ENCODE results near the gene ALX4. TPM values are rescaled to one million over a fixed set of nuclear protein-coding genes. Genes with fewer than 3 reads are reported as not detected.

Gene ALX4
- total and polyA plus RNA-seq, 9 of the 15 experiments (the other 6 are each of a cell fraction or from before 2014, with no cell fraction given): 0.07 to 1.2 (median 0.33) TPM

- no peak overlapping the region for H3K4me2 ChIP-seq (ENCODE audit: insufficient read depth, low read length)
- H3K36me3 ChIP-seq (ENCODE audit: control insufficient read depth, insufficient read depth, low read length): no peaks in the 10 kb centered on the region
- no TSS peak for BruUV-seq (replicated peaks)
- H4K20me1 ChIP-seq (replicated peaks; ENCODE audit: control insufficient read depth, insufficient read depth, low read length): no peaks in the 10 kb centered on the region
- DNase-seq (ENCODE audit: extremely low read depth in 1 of 4, low spot score in 3 of 4) (no peak), FAIRE-seq (no peak), ATAC-seq (no peak)
- H3K4me3 ChIP-seq: no peak overlapping the region
- H2AFZ ChIP-seq (ENCODE audit: low read depth, low read length): no peak overlapping the region
- no peaks in the 10 kb centered on the region for H3K79me2 ChIP-seq (ENCODE audit: control insufficient read depth, insufficient read depth, low read length)
- peaks cover 11 to 43% of the 10 kb centered on the region in 2 experiments; a peak in 4 of 5 replicates for H3K27me3 ChIP-seq (ENCODE audit: control insufficient read depth in 2 of 2, insufficient read depth in 2 of 2, low read length in 2 of 2)
- H3K27ac ChIP-seq (ENCODE audit: extremely low read depth, low read depth, low read length): no peak overlapping the region
- no peak for TF ChIP-seq FOS (IDR thresholded peaks at IDR 0.05; ENCODE audit: extremely low read depth, insufficient read length)
- ChIA-PET POLR2A (interaction anchor here (0.7 to 1.3 kb wide), 3 partner anchors 11 to 106 kb away, joined by 3 to 4 read pairs (median 3); no protein-coding TSS in a partner anchor), CTCF (ENCODE audit: low intra/inter-chr PET ratio) (interaction anchor here (0.6 kb wide), 1 partner anchor 30 kb away, joined by 3 read pairs; no protein-coding TSS in a partner anchor)
- H3K4me1 ChIP-seq (replicated peaks in 1 of 2; ENCODE audit: control insufficient read depth in 2 of 2, insufficient read depth in 2 of 2, low read length in 2 of 2): peaks cover 21 to 26% of the 10 kb centered on the region in 2 experiments
- 22% methylated on average over 4 of the region's 4 CpGs for WGBS (ENCODE audit: insufficient coverage, low coverage, missing lambda C conversion rate)
- in situ Hi-C loops (cut with MboI): no loop called here
- H3K9me3 ChIP-seq (replicated peaks; ENCODE audit: control insufficient read depth, insufficient read depth, low read depth, low read length): no peaks in the 10 kb centered on the region
- H3K9me1 ChIP-seq (ENCODE audit: control insufficient read depth, insufficient read depth, low read length): no peaks in the 10 kb centered on the region
- intact Hi-C loops (cut with micrococcal nuclease): no loop called here
- H3K9ac ChIP-seq (ENCODE audit: insufficient read depth in 1 of 2, low read depth in 2 of 2, low read length in 2 of 2): no peak overlapping the region
These were observed 11.1 kb upstream of the ALX4 start for GRCh38 chr11:44321059-44321458.

- H3K9ac ChIP-seq (ENCODE audit: insufficient read depth in 1 of 2, low read depth in 2 of 2, low read length in 2 of 2): peak overlapping the region; percentile 9 to 87; a peak in 3 of 4 replicates
- in situ Hi-C loops (cut with MboI): no loop called here
- H2AFZ ChIP-seq (ENCODE audit: low read depth, low read length): peak overlapping the region; percentile 82
- H3K9me3 ChIP-seq (replicated peaks; ENCODE audit: control insufficient read depth, insufficient read depth, low read depth, low read length): no peaks in the 10 kb centered on the region
- ATAC-seq (no peak), FAIRE-seq (peak; percentile 48), DNase-seq (ENCODE audit: extremely low read depth in 1 of 4, low spot score in 3 of 4) (no peak)
- no peaks in the 10 kb centered on the region for H3K9me1 ChIP-seq (ENCODE audit: control insufficient read depth, insufficient read depth, low read length)
- H3K4me1 ChIP-seq (replicated peaks in 1 of 2; ENCODE audit: control insufficient read depth in 2 of 2, insufficient read depth in 2 of 2, low read length in 2 of 2): peaks cover 21 to 29% of the 10 kb centered on the region in 2 experiments
- intact Hi-C loops (cut with micrococcal nuclease): no loop called here
- no peaks in the 10 kb centered on the region for H3K36me3 ChIP-seq (ENCODE audit: control insufficient read depth, insufficient read depth, low read length)
- ChIA-PET POLR2A (interaction anchor here (0.5 to 1.3 kb wide), 4 partner anchors 10 to 40 kb away, joined by 3 to 4 read pairs (median 4); no protein-coding TSS in a partner anchor), CTCF (ENCODE audit: low intra/inter-chr PET ratio) (interaction anchor here (0.6 to 1.1 kb wide), 2 partner anchors 29 to 227 kb away, joined by 3 read pairs; no protein-coding TSS in a partner anchor)
- BruUV-seq (replicated peaks): TSS peak; percentile 81
- no peak overlapping the region; the same call in 2 of the 3 replicates for H3K27ac ChIP-seq (ENCODE audit: extremely low read depth, low read depth, low read length)
- H4K20me1 ChIP-seq (replicated peaks; ENCODE audit: control insufficient read depth, insufficient read depth, low read length): 0 out of 2 replicates have a peak, but pooled peaks cover under 1% of the 10 kb centered on the region
- H3K79me2 ChIP-seq (ENCODE audit: control insufficient read depth, insufficient read depth, low read length): no peaks in the 10 kb centered on the region
- WGBS (ENCODE audit: insufficient coverage, low coverage, missing lambda C conversion rate): 33% methylated on average over 14 of the region's 20 CpGs
- peaks cover 11 to 49% of the 10 kb centered on the region in 2 experiments; a peak in 4 of 5 replicates for H3K27me3 ChIP-seq (ENCODE audit: control insufficient read depth in 2 of 2, insufficient read depth in 2 of 2, low read length in 2 of 2)
- peak overlapping the region; percentile 61 for H3K4me2 ChIP-seq (ENCODE audit: insufficient read depth, low read length)
- peak overlapping the region; percentile 14; the same call in 1 of the 2 replicates for H3K4me3 ChIP-seq
- no peak for TF ChIP-seq ZNF280B (CRISPR knock-in tag; IDR thresholded peaks at IDR 0.05)
- TF ChIP-seq ZBTB11 (CRISPR knock-in tag; IDR thresholded peaks at IDR 0.05): 0 out of 6 replicates have a peak, but pooled peaks of 1 of the 3 experiments have one; percentile 10
- TF ChIP-seq NCOR1 (IDR thresholded peaks at IDR 0.05): no peak
- 0 out of 2 replicates have a peak, but pooled peaks have one; percentile 46 for TF ChIP-seq ZNF449 (CRISPR knock-in tag; IDR thresholded peaks at IDR 0.05)
These were observed 10.5 kb upstream of the ALX4 start for GRCh38 chr11:44320289-44320973.
